ENCODE measurements around the gene KCNG2. TPM values are rescaled to one million over a fixed set of nuclear protein-coding genes. Genes with fewer than 3 reads are reported as not detected.

KCNG2 gene
- polyA plus RNA-seq, 1 donor from 2014 or later: not detected

- Histone ChIP-seq H3K79me2 (replicated peaks; ENCODE audit: insufficient read depth, low read length) (peaks cover 17% of the 10 kb centered on the region), H3F3A (ENCODE audit: insufficient read depth, low read length, poor library complexity, severe bottlenecking) (no peaks in the 10 kb centered on the region), H3K4me2 (ENCODE audit: low read length) (no peak overlapping the region), H3K36me3 (ENCODE audit: insufficient read depth, low read length) (peaks cover 20% of the 10 kb centered on the region), H3K27me3 (ENCODE audit: insufficient read depth, low read depth, low read length) (no peaks in the 10 kb centered on the region), H4K20me1 (ENCODE audit: insufficient read depth) (no peaks in the 10 kb centered on the region), H3K9me2 (ENCODE audit: insufficient read depth, low read length) (no peaks in the 10 kb centered on the region), H3K9me3 (ENCODE audit: low read length) (peaks cover 23% of the 10 kb centered on the region), H3K27ac (ENCODE audit: low read length) (no peak overlapping the region), H3K9ac (ENCODE audit: low read length) (no peak overlapping the region), H3K4me3 (ENCODE audit: low read length) (no peak overlapping the region), H2AFZ (ENCODE audit: low read depth, low read length) (no peak overlapping the region)
- no peak for TF ChIP-seq MXI1 (conservative IDR thresholded peaks at IDR 0.05; ENCODE audit: poor library complexity, severe bottlenecking)
- TF ChIP-seq EP300 (conservative IDR thresholded peaks at IDR 0.05; ENCODE audit: poor library complexity, severe bottlenecking): no peak
- no peak for TF ChIP-seq CTCF (IDR thresholded peaks at IDR 0.05; ENCODE audit: poor library complexity, severe bottlenecking)
- no peak for TF ChIP-seq POLR2AphosphoS5 (IDR thresholded peaks at IDR 0.05)
- TF ChIP-seq REST (IDR thresholded peaks at IDR 0.05; ENCODE audit: borderline replicate concordance): no peak
- no peak for TF ChIP-seq TAF1 (IDR thresholded peaks at IDR 0.05; ENCODE audit: low read depth)
Measured at GRCh38 chr18:79930020-79930642, 132.4 kb downstream of the KCNG2 start.

GRCh38 chr18:79931475-79931874 is 133.7 kb downstream of the KCNG2 start:
- no peak overlapping the region for H2AFZ ChIP-seq (ENCODE audit: low read depth, low read length)
- H3F3A ChIP-seq (ENCODE audit: insufficient read depth, low read length, poor library complexity, severe bottlenecking): no peaks in the 10 kb centered on the region
- no peak overlapping the region for H3K4me2 ChIP-seq (ENCODE audit: low read length)
- H3K4me3 ChIP-seq (ENCODE audit: low read length): no peak overlapping the region
- H3K27me3 ChIP-seq (ENCODE audit: insufficient read depth, low read depth, low read length): no peaks in the 10 kb centered on the region
- peaks cover 32% of the 10 kb centered on the region for H3K36me3 ChIP-seq (ENCODE audit: insufficient read depth, low read length)
- H3K27ac ChIP-seq (ENCODE audit: low read length): no peak overlapping the region
- H4K20me1 ChIP-seq (ENCODE audit: insufficient read depth): no peaks in the 10 kb centered on the region
- no peaks in the 10 kb centered on the region for H3K9me2 ChIP-seq (ENCODE audit: insufficient read depth, low read length)
- TF ChIP-seq TAF1 (IDR thresholded peaks at IDR 0.05; ENCODE audit: low read depth) (no peak), EP300 (conservative IDR thresholded peaks at IDR 0.05; ENCODE audit: poor library complexity, severe bottlenecking) (no peak), MXI1 (conservative IDR thresholded peaks at IDR 0.05; ENCODE audit: poor library complexity, severe bottlenecking) (no peak), POLR2AphosphoS5 (IDR thresholded peaks at IDR 0.05) (no peak)
- peaks cover 17% of the 10 kb centered on the region for H3K79me2 ChIP-seq (replicated peaks; ENCODE audit: insufficient read depth, low read length)
- H3K9ac ChIP-seq (ENCODE audit: low read length): no peak overlapping the region
- peaks cover 29% of the 10 kb centered on the region for H3K9me3 ChIP-seq (ENCODE audit: low read length)

GRCh38 chr18:79932907-79933306 is 135.2 kb downstream of the KCNG2 start:
- H3K27me3 ChIP-seq (ENCODE audit: insufficient read depth, low read depth, low read length): no peaks in the 10 kb centered on the region
- no peak overlapping the region for H3K27ac ChIP-seq (ENCODE audit: low read length)
- peaks cover 31% of the 10 kb centered on the region for H3K9me3 ChIP-seq (ENCODE audit: low read length)
- H3K4me3 ChIP-seq (ENCODE audit: low read length): no peak overlapping the region
- TF ChIP-seq TAF1 (IDR thresholded peaks at IDR 0.05; ENCODE audit: low read depth): no peak
- TF ChIP-seq MXI1 (conservative IDR thresholded peaks at IDR 0.05; ENCODE audit: poor library complexity, severe bottlenecking): no peak
- no peak for TF ChIP-seq SMC3 (conservative IDR thresholded peaks at IDR 0.05; ENCODE audit: poor library complexity)
- TF ChIP-seq POLR2AphosphoS5 (IDR thresholded peaks at IDR 0.05): no peak
- TF ChIP-seq RAD21 (conservative IDR thresholded peaks at IDR 0.05): no peak
- no peak for TF ChIP-seq EZH2 (IDR thresholded peaks at IDR 0.05; ENCODE audit: borderline replicate concordance, insufficient read depth, low read length, poor library complexity, severe bottlenecking)
- TF ChIP-seq REST (IDR thresholded peaks at IDR 0.05; ENCODE audit: borderline replicate concordance): no peak
- no peak for TF ChIP-seq EP300 (conservative IDR thresholded peaks at IDR 0.05; ENCODE audit: poor library complexity, severe bottlenecking)
- H3K79me2 ChIP-seq (replicated peaks; ENCODE audit: insufficient read depth, low read length): peaks cover 24% of the 10 kb centered on the region
- peaks cover 37% of the 10 kb centered on the region for H3K36me3 ChIP-seq (ENCODE audit: insufficient read depth, low read length)
- no peaks in the 10 kb centered on the region for H3F3A ChIP-seq (ENCODE audit: insufficient read depth, low read length, poor library complexity, severe bottlenecking)
- no peak overlapping the region for H2AFZ ChIP-seq (ENCODE audit: low read depth, low read length)
- H3K9ac ChIP-seq (ENCODE audit: low read length): no peak overlapping the region
- no peaks in the 10 kb centered on the region for H4K20me1 ChIP-seq (ENCODE audit: insufficient read depth)
- H3K4me2 ChIP-seq (ENCODE audit: low read length): no peak overlapping the region
- H3K9me2 ChIP-seq (ENCODE audit: insufficient read depth, low read length): no peaks in the 10 kb centered on the region
